Endothelial cell of umbilical vein (primary cell): ENCODE results near the gene TNFRSF4.

Experiments used
- CTCF ChIP-seq, 2 donors: IDR thresholded peaks; 1 replicate in 1 of 2; 2 replicates in 1 of 2; pipeline ENCODE4 v1.5.1; 2011; ENCODE audit warnings: low read length in 2 of 2, mild to moderate bottlenecking in 2 of 2, moderate library complexity in 2 of 2, control low read depth in 1 of 2, inconsistent platforms in 1 of 2, low read depth in 1 of 2; ENCODE audit not compliant: insufficient read depth in 1 of 2; ENCODE audit errors: extremely low read depth in 1 of 2
- EZH2 ChIP-seq: IDR thresholded peaks from 2 replicates; pipeline ENCODE4 v1.6.1; 2012; ENCODE audit warnings: borderline replicate concordance, low read depth, mild to moderate bottlenecking, moderate library complexity, low read length, inconsistent platforms; ENCODE audit not compliant: severe bottlenecking
- POLR2A ChIP-seq: IDR thresholded peaks from 2 replicates; pipeline ENCODE4 v1.6.1; 2012; ENCODE audit warnings: low read depth, mild to moderate bottlenecking, control low read depth, low read length
- POLR2AphosphoS5 ChIP-seq: IDR thresholded peaks from 2 replicates; pipeline ENCODE4 v1.6.1; 2012; ENCODE audit warnings: low read depth, mild to moderate bottlenecking, control low read depth, low read length, moderate library complexity; ENCODE audit not compliant: insufficient read depth

DNA sequence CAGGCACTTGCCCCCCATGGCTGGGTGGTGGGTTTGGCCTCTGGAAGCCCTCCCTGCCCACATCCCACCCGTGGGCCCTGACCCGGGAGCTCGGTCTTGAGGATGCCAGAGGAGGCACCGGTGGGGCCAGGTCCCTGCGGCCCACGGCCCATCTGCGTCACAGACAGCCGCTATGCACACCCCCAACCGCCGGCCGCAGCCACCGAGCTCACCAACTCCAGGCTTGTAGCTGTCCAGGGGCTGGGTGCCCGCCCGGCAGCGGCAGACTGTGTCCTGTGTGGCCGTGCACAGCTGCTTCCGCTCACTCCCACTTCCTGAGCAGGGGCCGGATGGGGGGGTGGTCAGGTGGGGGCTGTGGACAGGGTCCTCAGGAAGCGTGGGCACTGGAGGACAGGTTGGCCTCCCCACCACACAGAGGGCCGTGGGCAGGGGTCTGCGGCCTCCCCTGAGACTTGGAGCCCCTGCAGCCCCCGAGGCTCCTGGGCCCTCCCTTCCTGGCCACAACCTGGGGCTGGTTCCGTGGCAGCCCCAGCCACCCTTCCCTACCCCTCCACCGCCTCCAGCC lies 1.1 kb downstream of the TNFRSF4 start:
- no peak for TF ChIP-seq EZH2
- TF ChIP-seq POLR2AphosphoS5, result no peak
- TF ChIP-seq CTCF (IDR thresholded peaks at IDR 0.05; ENCODE audit: extremely low read depth in 1 of 2, insufficient read depth in 1 of 2, low read depth in 1 of 2, low read length in 2 of 2), result no peak
- TF ChIP-seq POLR2A, result no peak
